SK-N-SH (cell line): ENCODE data around the gene HOXA10. TPM values are rescaled to one million over a fixed set of nuclear protein-coding genes. Genes with fewer than 3 reads are reported as not detected.
A peak's percentile ranks its signal among the peaks of the same experiment; 100 is the strongest.

Experiments
- CTCF ChIA-PET: fragments of 300-600, 350-600 bp; formaldehyde crosslinking; extraction: SDS; loops from one replicate; lab custom pipeline; 2021; lab: Yijun Ruan, JAX
- POLR2A ChIA-PET: fragments of 350-600 bp; sonication (Branson Sonifier 250); formaldehyde crosslinking; extraction: SDS; loops from one replicate; lab custom pipeline; 2020; ENCODE audit warnings: antibody characterized with exemption, inconsistent platforms; lab: Yijun Ruan, JAX
- DNase-seq: peaks from one replicate; pipeline ENCODE4 v3.0.0; 2012
- H2AFZ ChIP-seq: fragments of 200-600 bp; sonication (generic); 2 replicates; pipeline ENCODE4 v1.8.1; 2016; ENCODE audit warnings: antibody characterized with exemption, mild to moderate bottlenecking, low read depth
- H3F3A ChIP-seq: fragments of 200-600 bp; sonication (generic); replicated peaks from 2 replicates; pipeline ENCODE3; 2016; ENCODE audit warnings: antibody characterized with exemption, mild to moderate bottlenecking; ENCODE audit not compliant: insufficient read depth
- H3K27ac ChIP-seq, 2 experiments: fragments of 200-500 bp in 1 of 2; fragments of 200-600 bp in 1 of 2; sonication (Bioruptor generic) in 1 of 2; sonication (generic), shearing (Covaris generic) in 1 of 2; 2 replicates each; pipeline versions ENCODE4 v1.5.1 to v1.6.1; 2014 to 2016; ENCODE audit warnings: low read depth in 2 of 2, inconsistent platforms in 1 of 2, low read length in 1 of 2, mild to moderate bottlenecking in 1 of 2, mixed read lengths in 1 of 2
- H3K27me3 ChIP-seq: fragments of 200-600 bp; sonication (generic), shearing (Covaris generic); 2 replicates; pipeline ENCODE4 v1.6.1; 2016; ENCODE audit warnings: mixed run types; ENCODE audit not compliant: insufficient read depth
- H3K36me3 ChIP-seq, 2 experiments: fragments of 200-500 bp in 1 of 2; fragments of 200-600 bp in 1 of 2; sonication (Bioruptor generic) in 1 of 2; sonication (generic) in 1 of 2; replicated peaks in 1 of 2; 2 replicates each; pipeline versions ENCODE3 to v1.5.1; 2014 to 2016; ENCODE audit warnings: low read length in 1 of 2, mild to moderate bottlenecking in 1 of 2; ENCODE audit not compliant: insufficient read depth in 2 of 2, control insufficient read depth in 1 of 2
- H3K4me1 ChIP-seq, 2 experiments: fragments of 200-500 bp in 1 of 2; fragments of 200-600 bp in 1 of 2; sonication (Bioruptor generic) in 1 of 2; sonication (generic), shearing (Covaris generic) in 1 of 2; 2 replicates each; pipeline versions ENCODE4 v1.5.1 to v1.6.1; 2014 to 2016; ENCODE audit warnings: low read depth in 1 of 2, low read length in 1 of 2, mixed run types in 1 of 2; ENCODE audit not compliant: insufficient read depth in 2 of 2, control insufficient read depth in 1 of 2
- H3K4me2 ChIP-seq: fragments of 200-600 bp; sonication (generic), shearing (Covaris generic); 2 replicates; pipeline ENCODE4 v1.6.1; 2017; ENCODE audit warnings: mixed run types
- H3K4me3 ChIP-seq, 2 experiments: fragments of 200-500 bp in 1 of 2; fragments of 200-600 bp in 1 of 2; sonication (Bioruptor generic) in 1 of 2; sonication (generic), shearing (Covaris generic) in 1 of 2; 2 replicates each; pipeline versions ENCODE4 v1.5.1 to v1.8.1; 2014 to 2016; ENCODE audit warnings: low read depth in 2 of 2, inconsistent platforms in 1 of 2, low read length in 1 of 2, mild to moderate bottlenecking in 1 of 2, mixed read lengths in 1 of 2, moderate library complexity in 1 of 2
- H3K79me2 ChIP-seq: fragments of 200-600 bp; sonication (generic); 2 replicates; pipeline ENCODE4 v1.8.1; 2017; ENCODE audit warnings: mild to moderate bottlenecking; ENCODE audit not compliant: insufficient read depth
- H3K9ac ChIP-seq: fragments of 200-600 bp; sonication (generic); 2 replicates; pipeline ENCODE4 v1.6.1; 2017; ENCODE audit warnings: mixed run types
- H3K9me2 ChIP-seq: fragments of 200-600 bp; sonication (generic); 2 replicates; pipeline ENCODE4 v1.6.1; 2017; ENCODE audit warnings: mixed run types
- H3K9me3 ChIP-seq: fragments of 200-600 bp; sonication (generic); 2 replicates; pipeline ENCODE4 v1.6.1; 2017; ENCODE audit warnings: mixed run types, mild to moderate bottlenecking, moderate library complexity
- H4K20me1 ChIP-seq: fragments of 200-600 bp; sonication (generic); 2 replicates; pipeline ENCODE4 v1.6.1; 2017; ENCODE audit warnings: mild to moderate bottlenecking, mixed run types; ENCODE audit not compliant: insufficient read depth
- CHD2 ChIP-seq: fragments of 150-350 bp; IDR thresholded peaks from 2 replicates; pipeline ENCODE4 v1.6.1; 2018; ENCODE audit warnings: low read length; ENCODE audit not compliant: partially characterized antibody
- EP300 ChIP-seq, 2 experiments: IDR thresholded peaks; 2 replicates each; pipeline versions ENCODE4 v1.4.0 to v1.6.1; 2012; ENCODE audit warnings: borderline replicate concordance in 1 of 2, low read depth in 1 of 2, low read length in 1 of 2
- FOXJ3 ChIP-seq: sonication (generic); formaldehyde crosslinking; IDR thresholded peaks from 2 replicates; pipeline ENCODE4 v1.5.1; 2020; ENCODE audit warnings: mild to moderate bottlenecking, missing genetic modification reagents
- NFIC ChIP-seq: IDR thresholded peaks from 2 replicates; pipeline ENCODE4 v1.4.0; 2012; ENCODE audit warnings: borderline replicate concordance
- POLR2AphosphoS5 ChIP-seq: IDR thresholded peaks from 2 replicates; pipeline ENCODE4 v1.6.1; 2012; ENCODE audit warnings: low read depth, low read length
- RAD21 ChIP-seq: IDR thresholded peaks from 2 replicates; pipeline ENCODE4 v1.6.1; 2012; ENCODE audit warnings: mild to moderate bottlenecking, low read length
- RFX5 ChIP-seq: IDR thresholded peaks from 2 replicates; pipeline ENCODE4 v1.6.1; 2012; ENCODE audit warnings: mild to moderate bottlenecking, improper control_type of control experiment, low read length
- TEAD4 ChIP-seq: IDR thresholded peaks from 2 replicates; pipeline ENCODE4 v1.4.0; 2012; ENCODE audit warnings: mild to moderate bottlenecking, borderline replicate concordance; ENCODE audit not compliant: insufficient read depth
- YY1 ChIP-seq: IDR thresholded peaks from 2 replicates; pipeline ENCODE4 v1.4.0; 2012; ENCODE audit warnings: low read depth, mild to moderate bottlenecking
- WGBS: methylation state at CpG from one replicate; pipeline ENCODE4 v1.1.6; 2017; ENCODE audit warnings: low lambda C conversion rate; 5-methylcytosine and 5-hydroxymethylcytosine counted together
- polyA plus RNA-seq, 3 experiments: library from polyadenylated mRNA; depleted of rRNA; stranded (reverse); fragments of >200 nt; gene quantifications; 2 replicates each; pipeline ENCODE4 v1.2.3, GENCODE V29; 2012
- TF ChIP-seq, protein P1 (sequence below): IDR thresholded peaks from 2 replicates; pipeline ENCODE4 v1.6.1; 2012; ENCODE audit warnings: mild to moderate bottlenecking, low read depth, low read length, moderate library complexity
- TF ChIP-seq, protein P2 (sequence below): IDR thresholded peaks from 2 replicates; pipeline ENCODE4 v1.4.0; 2012; ENCODE audit warnings: low read depth, borderline replicate concordance

HOXA10 gene
- not detected in 2 replicates for polyA plus RNA-seq (2012; rRNA removed)
- not detected in 2 replicates for polyA plus RNA-seq (2012; cell fraction: cytosol; rRNA removed)
- not detected in 2 replicates for polyA plus RNA-seq (2012; cell fraction: nucleus; rRNA removed)

DNA sequence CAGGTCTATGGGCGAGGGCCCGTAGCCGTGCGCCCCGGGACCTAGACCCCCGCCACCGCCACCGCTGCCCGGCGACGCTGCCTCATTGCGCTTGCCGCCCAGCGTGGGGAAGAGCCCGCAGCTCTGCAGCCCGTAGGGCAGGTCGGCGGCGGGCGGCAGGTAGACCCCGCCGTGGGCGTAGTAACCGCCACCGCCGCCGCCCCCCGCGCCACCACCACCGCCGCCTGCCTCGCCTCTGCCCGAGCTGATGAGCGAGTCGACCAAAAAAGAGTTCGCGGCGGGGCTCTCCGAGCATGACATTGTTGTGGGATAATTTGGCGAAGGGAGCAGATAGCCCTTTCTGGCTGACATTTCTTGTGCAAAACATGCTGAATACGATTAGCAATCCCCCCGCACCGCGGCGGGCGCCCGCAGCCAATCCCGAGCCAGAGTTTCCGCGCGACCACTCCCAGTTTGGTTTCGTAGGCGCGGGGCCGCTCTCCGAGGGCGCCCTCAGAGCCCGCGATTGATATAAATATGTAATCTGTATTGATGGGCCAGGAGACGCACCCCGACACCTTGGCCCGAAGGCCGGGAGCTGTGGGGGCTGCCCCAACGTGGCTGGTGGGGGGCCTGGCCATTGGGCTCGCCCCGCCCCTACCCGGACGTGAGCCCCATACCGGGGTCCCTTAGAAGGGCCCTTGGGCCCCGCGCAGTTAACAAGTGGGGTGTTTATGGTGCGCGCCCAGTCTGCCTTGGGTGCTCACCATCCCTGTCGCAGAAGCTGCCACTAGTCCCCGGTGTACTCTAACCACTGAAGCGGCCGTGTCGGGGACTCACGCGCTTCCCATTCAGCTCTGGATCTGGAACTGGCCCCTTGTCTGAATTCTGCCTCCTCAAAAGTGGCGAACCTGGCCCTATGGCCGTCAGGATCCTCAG lies at the start of gene HOXA10:
TSS of gene HOXA10 (minus strand) at position 365 of the 918 bp plus-strand sequence. CDS start at position 351, 14 bp downstream.
- DNase-seq = no peak

More for the DNA sequence above, at the start of gene HOXA10:
- POLR2A ChIA-PET = no interaction called here
- peaks cover 7% of the 10 kb centered on the region for H3F3A ChIP-seq
- H3K36me3 ChIP-seq = no peaks in the 10 kb centered on the region
- TF ChIP-seq FOXJ3 (CRISPR knock-in tag) (no peak), RAD21 (no peak), TEAD4 (no peak), POLR2AphosphoS5 (no peak), CHD2 (no peak), NFIC (no peak), RFX5 (no peak), EP300 (IDR thresholded peaks at IDR 0.05; ENCODE audit: borderline replicate concordance in 1 of 2, low read depth in 1 of 2, low read length in 1 of 2) (no peak), YY1 (no peak)
- TF ChIP-seq, protein P1, sequence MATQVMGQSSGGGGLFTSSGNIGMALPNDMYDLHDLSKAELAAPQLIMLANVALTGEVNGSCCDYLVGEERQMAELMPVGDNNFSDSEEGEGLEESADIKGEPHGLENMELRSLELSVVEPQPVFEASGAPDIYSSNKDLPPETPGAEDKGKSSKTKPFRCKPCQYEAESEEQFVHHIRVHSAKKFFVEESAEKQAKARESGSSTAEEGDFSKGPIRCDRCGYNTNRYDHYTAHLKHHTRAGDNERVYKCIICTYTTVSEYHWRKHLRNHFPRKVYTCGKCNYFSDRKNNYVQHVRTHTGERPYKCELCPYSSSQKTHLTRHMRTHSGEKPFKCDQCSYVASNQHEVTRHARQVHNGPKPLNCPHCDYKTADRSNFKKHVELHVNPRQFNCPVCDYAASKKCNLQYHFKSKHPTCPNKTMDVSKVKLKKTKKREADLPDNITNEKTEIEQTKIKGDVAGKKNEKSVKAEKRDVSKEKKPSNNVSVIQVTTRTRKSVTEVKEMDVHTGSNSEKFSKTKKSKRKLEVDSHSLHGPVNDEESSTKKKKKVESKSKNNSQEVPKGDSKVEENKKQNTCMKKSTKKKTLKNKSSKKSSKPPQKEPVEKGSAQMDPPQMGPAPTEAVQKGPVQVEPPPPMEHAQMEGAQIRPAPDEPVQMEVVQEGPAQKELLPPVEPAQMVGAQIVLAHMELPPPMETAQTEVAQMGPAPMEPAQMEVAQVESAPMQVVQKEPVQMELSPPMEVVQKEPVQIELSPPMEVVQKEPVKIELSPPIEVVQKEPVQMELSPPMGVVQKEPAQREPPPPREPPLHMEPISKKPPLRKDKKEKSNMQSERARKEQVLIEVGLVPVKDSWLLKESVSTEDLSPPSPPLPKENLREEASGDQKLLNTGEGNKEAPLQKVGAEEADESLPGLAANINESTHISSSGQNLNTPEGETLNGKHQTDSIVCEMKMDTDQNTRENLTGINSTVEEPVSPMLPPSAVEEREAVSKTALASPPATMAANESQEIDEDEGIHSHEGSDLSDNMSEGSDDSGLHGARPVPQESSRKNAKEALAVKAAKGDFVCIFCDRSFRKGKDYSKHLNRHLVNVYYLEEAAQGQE = no peak
- TF ChIP-seq, protein P2, sequence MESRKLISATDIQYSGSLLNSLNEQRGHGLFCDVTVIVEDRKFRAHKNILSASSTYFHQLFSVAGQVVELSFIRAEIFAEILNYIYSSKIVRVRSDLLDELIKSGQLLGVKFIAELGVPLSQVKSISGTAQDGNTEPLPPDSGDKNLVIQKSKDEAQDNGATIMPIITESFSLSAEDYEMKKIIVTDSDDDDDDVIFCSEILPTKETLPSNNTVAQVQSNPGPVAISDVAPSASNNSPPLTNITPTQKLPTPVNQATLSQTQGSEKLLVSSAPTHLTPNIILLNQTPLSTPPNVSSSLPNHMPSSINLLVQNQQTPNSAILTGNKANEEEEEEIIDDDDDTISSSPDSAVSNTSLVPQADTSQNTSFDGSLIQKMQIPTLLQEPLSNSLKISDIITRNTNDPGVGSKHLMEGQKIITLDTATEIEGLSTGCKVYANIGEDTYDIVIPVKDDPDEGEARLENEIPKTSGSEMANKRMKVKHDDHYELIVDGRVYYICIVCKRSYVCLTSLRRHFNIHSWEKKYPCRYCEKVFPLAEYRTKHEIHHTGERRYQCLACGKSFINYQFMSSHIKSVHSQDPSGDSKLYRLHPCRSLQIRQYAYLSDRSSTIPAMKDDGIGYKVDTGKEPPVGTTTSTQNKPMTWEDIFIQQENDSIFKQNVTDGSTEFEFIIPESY = no peak
- H3K79me2 ChIP-seq = no peaks in the 10 kb centered on the region
- peaks cover 100% of the 10 kb centered on the region for H3K27me3 ChIP-seq
- CTCF ChIA-PET = interaction anchor here (0.9 to 12.3 kb wide), 11 partner anchors 8 to 846 kb away, joined by 3 to 205 read pairs (median 4); partner anchors contain the start of genes HOXA3, HOXA5 and HOXA9
- WGBS = 35% methylated on average over 30 of the region's 82 CpGs
- peak within 1 kb of the TSS; percentile 18; the same call in 1 of the 2 replicates for H2AFZ ChIP-seq
- no peak within 1 kb of the TSS for H3K27ac ChIP-seq
- no peaks in the 10 kb centered on the region for H3K9me2 ChIP-seq
- peak within 1 kb of the TSS; percentile 58 for H3K4me2 ChIP-seq
- peak within 1 kb of the TSS in 1 of 2 experiments; percentile 14; a peak in 3 of 4 replicates for H3K4me3 ChIP-seq
- 0 out of 2 replicates have a peak, but pooled peaks cover 8% of the 10 kb centered on the region for H4K20me1 ChIP-seq
- no peaks in the 10 kb centered on the region for H3K9me3 ChIP-seq
- H3K4me1 ChIP-seq = peaks cover 0 to 2% of the 10 kb centered on the region in 2 experiments; a peak in 1 of 4 replicates
- no peak within 1 kb of the TSS for H3K9ac ChIP-seq
